OCI-LY3 (cell line): ENCODE measurements around the gene RBM10.
"Not testable (repeated sequence)": the region's sequence is repeated elsewhere in the genome, so short reads cannot be mapped to it uniquely, and the experiment has no call there.

ENCODE experiments used
- H2AFZ ChIP-seq: fragments of 200-600, 300-600 bp; shearing (Covaris generic); 2 replicates; pipeline ENCODE4 v1.6.0; 2014; ENCODE audit warnings: antibody characterized with exemption, low read depth, low read length
- H3K27ac ChIP-seq: fragments of 200-600, 300-600 bp; sonication (generic); 2 replicates; pipeline ENCODE4 v1.5.1; 2014; ENCODE audit warnings: mild to moderate bottlenecking, low read length, moderate library complexity, mixed read lengths
- H3K27me3 ChIP-seq: fragments of 200-600, 300-600 bp; sonication (generic); 2 replicates; pipeline ENCODE4 v1.6.1; 2014; ENCODE audit warnings: low read depth, low read length, mixed read lengths
- H3K36me3 ChIP-seq: fragments of 200-600, 300-600 bp; sonication (generic); replicated peaks from 2 replicates; pipeline ENCODE3; 2014; ENCODE audit warnings: low read depth, low read length, mixed read lengths
- H3K4me1 ChIP-seq: fragments of 300-600, 200-600 bp; sonication (generic); 2 replicates; pipeline ENCODE4 v1.6.1; 2014; ENCODE audit warnings: low read length, mixed read lengths
- H3K4me2 ChIP-seq: fragments of 200-600, 300-600 bp; sonication (generic); 2 replicates; pipeline ENCODE4 v1.6.1; 2014; ENCODE audit warnings: low read length, mixed read lengths
- H3K4me3 ChIP-seq: fragments of 300-600, 200-600 bp; sonication (generic); 2 replicates; pipeline ENCODE4 v1.5.1; 2014; ENCODE audit warnings: antibody characterized with exemption, mild to moderate bottlenecking, low read length, moderate library complexity
- H3K79me2 ChIP-seq: fragments of 300-600, 200-600 bp; shearing (Covaris generic); 2 replicates; pipeline ENCODE4 v1.6.1; 2014; ENCODE audit warnings: mild to moderate bottlenecking, low read length, mixed read lengths
- H3K9ac ChIP-seq: fragments of 300-600, 200-600 bp; shearing (Covaris generic); 2 replicates; pipeline ENCODE4 v1.6.0; 2014; ENCODE audit warnings: mild to moderate bottlenecking, low read length, moderate library complexity
- H3K9me3 ChIP-seq: fragments of 200-600, 300-600 bp; shearing (Covaris generic); 2 replicates; pipeline ENCODE4 v1.6.1; 2014; ENCODE audit warnings: low read length, mixed read lengths; ENCODE audit not compliant: insufficient read depth
- H4K20me1 ChIP-seq: fragments of 200-600, 300-600 bp; sonication (generic); 2 replicates; pipeline ENCODE4 v1.6.1; 2016; ENCODE audit warnings: low read length, mixed read lengths; ENCODE audit not compliant: insufficient read depth
- CTCF ChIP-seq: fragments of 200-600, 300-600 bp; sonication (generic); IDR thresholded peaks from 2 replicates; pipeline ENCODE4 v1.5.1; 2014; ENCODE audit warnings: antibody characterized with exemption, low read length, low read depth
- EZH2phosphoT487 ChIP-seq: fragments of 200-600 bp; shearing (Covaris generic); IDR thresholded peaks from 2 replicates; pipeline ENCODE4 v1.6.1; 2018; ENCODE audit warnings: antibody characterized with exemption, mixed run types, low read depth

RBM10 gene

GRCh38 chrX:47133493-47133892, 11.5 kb upstream of the RBM10 start:
- H3K9me3 ChIP-seq: no peaks in the 10 kb centered on the region
- H3K4me2 ChIP-seq: no peak overlapping the region
- no peaks in the 10 kb centered on the region for H3K27me3 ChIP-seq
- no peak overlapping the region for H3K27ac ChIP-seq
- no peaks in the 10 kb centered on the region for H4K20me1 ChIP-seq
- 0 out of 2 replicates have a peak, but pooled peaks cover 1% of the 10 kb centered on the region for H3K4me1 ChIP-seq
- H3K4me3 ChIP-seq: no peak overlapping the region
- TF ChIP-seq CTCF: no peak
- no peak for TF ChIP-seq EZH2phosphoT487
- no peaks in the 10 kb centered on the region for H3K79me2 ChIP-seq
- no peak overlapping the region for H2AFZ ChIP-seq
- H3K9ac ChIP-seq: no peak overlapping the region
- no peaks in the 10 kb centered on the region for H3K36me3 ChIP-seq

DNA sequence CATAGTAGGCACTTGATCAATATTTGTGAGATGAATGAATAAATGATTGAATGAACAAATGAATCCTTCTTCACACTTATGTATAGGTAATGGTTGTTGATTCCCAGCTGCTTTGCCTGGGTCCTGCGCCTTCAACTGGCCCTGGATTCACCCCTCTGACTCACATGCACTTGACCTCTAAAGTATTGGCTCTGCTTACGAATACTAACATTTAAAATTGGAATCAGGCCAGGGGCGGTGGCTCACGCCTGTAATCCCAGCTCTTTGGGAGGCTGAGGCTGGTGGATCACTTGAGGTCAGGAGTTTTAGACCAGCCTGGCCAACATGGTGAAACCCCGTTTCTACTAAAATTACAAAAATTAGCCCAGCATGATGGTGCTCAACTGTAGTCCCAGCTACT, 9.4 kb upstream of the RBM10 start:
- not testable (repeated sequence) for H3K4me2 ChIP-seq, H2AFZ ChIP-seq, H3K27ac ChIP-seq, H4K20me1 ChIP-seq, H3K36me3 ChIP-seq, H3K4me1 ChIP-seq, H3K4me3 ChIP-seq, H3K27me3 ChIP-seq, H3K79me2 ChIP-seq, H3K9me3 ChIP-seq, H3K9ac ChIP-seq

DNA sequence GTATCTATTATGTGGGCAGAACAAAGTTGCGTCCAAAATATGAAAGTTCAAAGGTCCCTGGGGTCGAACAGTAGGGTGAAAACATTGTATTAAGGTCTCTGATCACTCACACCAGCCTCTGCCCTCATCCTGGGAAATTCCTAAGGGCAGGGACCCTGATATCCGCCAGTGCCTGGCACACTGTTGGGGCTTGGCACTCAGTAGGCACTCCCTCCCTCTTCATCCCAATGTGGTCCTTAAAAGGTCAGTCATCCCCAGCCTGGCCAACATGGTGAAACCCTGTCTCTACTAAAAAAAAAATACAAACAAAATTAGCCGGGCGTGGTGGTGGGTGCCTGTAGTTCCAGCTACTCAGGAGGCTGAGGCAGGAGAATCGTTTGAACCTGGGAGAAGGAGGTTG, 6.8 kb upstream of the RBM10 start:
- Histone ChIP-seq H3K9ac (no peak overlapping the region), H3K27ac (no peak overlapping the region), H2AFZ (no peak overlapping the region), H3K4me2 (no peak overlapping the region), H3K9me3 (no peaks in the 10 kb centered on the region), H3K4me1 (peaks cover under 1% of the 10 kb centered on the region; the same call in 1 of the 2 replicates), H3K79me2 (peaks cover 9% of the 10 kb centered on the region), H3K36me3 (peaks cover 13% of the 10 kb centered on the region), H4K20me1 (peaks cover under 1% of the 10 kb centered on the region; the same call in 1 of the 2 replicates), H3K27me3 (no peaks in the 10 kb centered on the region), H3K4me3 (no peak overlapping the region)
- TF ChIP-seq EZH2phosphoT487: no peak
- TF ChIP-seq CTCF: no peak

DNA sequence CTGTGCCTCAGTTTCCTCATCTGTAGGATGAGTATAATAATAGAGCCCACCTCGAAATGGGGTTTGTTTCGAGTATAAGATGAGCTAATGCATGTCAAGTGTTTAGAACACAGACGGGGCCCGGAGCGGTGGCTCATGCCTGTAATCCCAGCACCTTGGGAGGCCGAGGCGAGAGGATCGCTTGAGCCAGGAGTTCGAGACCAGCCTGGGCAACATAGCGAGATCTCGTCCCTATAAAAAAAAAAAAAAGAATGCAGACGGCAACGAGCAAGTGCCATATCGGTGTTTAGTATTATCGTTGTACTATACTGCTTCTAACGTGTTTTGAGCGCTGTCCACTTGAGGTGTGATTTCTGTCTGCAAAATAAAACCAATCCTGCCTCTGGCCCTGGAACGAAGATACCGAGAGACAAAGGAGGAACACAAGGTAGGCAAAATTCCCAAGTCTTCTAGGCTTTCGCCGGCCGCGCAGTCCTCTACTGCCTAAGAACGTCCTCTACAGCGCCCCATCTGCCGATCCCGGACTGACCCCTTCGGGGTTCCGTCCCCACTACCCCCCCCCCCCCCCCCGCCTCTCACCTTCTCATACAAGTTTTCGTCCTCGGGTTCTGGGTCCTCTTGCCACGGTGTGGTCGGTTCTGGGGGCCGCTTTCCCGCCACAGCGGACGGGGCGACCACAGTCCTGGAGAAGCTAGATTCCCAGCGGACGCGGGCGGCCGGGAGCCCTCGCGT, 961 bp upstream of the RBM10 start:
- H3K79me2 ChIP-seq: peaks cover 57% of the 10 kb centered on the region
- H3K27ac ChIP-seq: peak overlapping the region; percentile 98

More for the DNA sequence above, 961 bp upstream of the RBM10 start:
- Histone ChIP-seq H3K4me1 (peaks cover 19% of the 10 kb centered on the region), H3K9ac (peak overlapping the region; percentile 100), H3K9me3 (no peaks in the 10 kb centered on the region), H3K36me3 (peaks cover 28% of the 10 kb centered on the region), H3K4me2 (peak overlapping the region; percentile 82), H2AFZ (no peak overlapping the region; the same call in 1 of the 2 replicates), H4K20me1 (peaks cover 34% of the 10 kb centered on the region), H3K27me3 (no peaks in the 10 kb centered on the region), H3K4me3 (peak overlapping the region; percentile 98)
- TF ChIP-seq EZH2phosphoT487 (no peak), CTCF (no peak)
